GM12878 (cell line): ENCODE results near the gene TFRC. TPM values are rescaled to one million over a fixed set of nuclear protein-coding genes. Genes with fewer than 3 reads are reported as not detected.
A peak's percentile ranks its signal among the peaks of the same experiment; 100 is the strongest.

Experiments used
- ATAC-seq: fragments of 200-7000 bp; cut with Tn5 transposase; 3 replicates; pipeline ENCODE4 v1.9.1; 2020; ENCODE audit warnings: mild to moderate bottlenecking, moderate library complexity
- BruUV-seq: library from RNA; stranded (reverse); fragments of 400-500 nt; replicated peaks from 2 replicates; lab custom pipeline; 2021; lab: Mats Ljungman, UMichigan
- CTCF ChIA-PET: fragments of 300-600 bp; sonication (Branson Sonifier 250); formaldehyde crosslinking; extraction: SDS; loops from one replicate; lab custom pipeline; 2021; ENCODE audit warnings: inconsistent platforms; lab: Yijun Ruan, JAX
- POLR2A ChIA-PET: fragments of 350-600 bp; formaldehyde crosslinking; extraction: SDS; loops from one replicate; lab custom pipeline; 2021; ENCODE audit warnings: inconsistent platforms; lab: Charles Lee
- RAD21 ChIA-PET: fragments of 300-600 bp; sonication (Branson Sonifier 250); formaldehyde crosslinking; loops from one replicate; lab custom pipeline; 2023; ENCODE audit warnings: antibody characterized with exemption; ENCODE audit not compliant: unreplicated experiment; lab: Charles Lee
- SMC1A ChIA-PET: fragments of 300-600 bp; sonication (Branson Sonifier 250); formaldehyde crosslinking; loops from one replicate; lab custom pipeline; 2023; ENCODE audit not compliant: unreplicated experiment, uncharacterized antibody; lab: Charles Lee
- DNase-seq: peaks from one replicate; pipeline ENCODE4 v3.0.0-alpha.2; 2011; ENCODE audit warnings: low read depth, low spot score
- FAIRE-seq: peaks from 3 replicates; lab custom pipeline; 2011; peaks lifted over from hg19 to GRCh38; lab: Jason Lieb, UNC
- H2AFZ ChIP-seq: 2 replicates; pipeline ENCODE4 v1.6.0; 2011; ENCODE audit warnings: low read depth, low read length, control low read depth; ENCODE audit not compliant: control insufficient read depth
- H3K27ac ChIP-seq: 2 replicates; pipeline ENCODE4 v1.5.1; 2011; ENCODE audit warnings: control low read depth; ENCODE audit not compliant: control insufficient read depth, insufficient read depth
- H3K27me3 ChIP-seq, 2 experiments: replicated peaks in 1 of 2; 2 replicates each; pipeline versions ENCODE4 v1.6.0 to v1.6.1; 2011; ENCODE audit warnings: low read length in 1 of 2; ENCODE audit not compliant: control insufficient read depth in 2 of 2, insufficient read depth in 2 of 2
- H3K36me3 ChIP-seq, 2 experiments: 2 replicates each; pipeline ENCODE4 v1.5.1; 2011; ENCODE audit warnings: low read length in 1 of 2; ENCODE audit not compliant: control insufficient read depth in 2 of 2, insufficient read depth in 2 of 2
- H3K4me1 ChIP-seq: 2 replicates; pipeline ENCODE4 v1.6.1; 2011; ENCODE audit warnings: mild to moderate bottlenecking, low read length, moderate library complexity, mixed read lengths; ENCODE audit not compliant: control insufficient read depth, insufficient read depth
- H3K4me2 ChIP-seq: 2 replicates; pipeline ENCODE4 v1.6.0; 2011; ENCODE audit warnings: control low read depth; ENCODE audit not compliant: control insufficient read depth, insufficient read depth
- H3K4me3 ChIP-seq: fragments of 200-600 bp; sonication (generic); 2 replicates; pipeline ENCODE4 v1.5.1; 2016
- H3K79me2 ChIP-seq: 2 replicates; pipeline ENCODE4 v1.6.0; 2011; ENCODE audit warnings: low read length; ENCODE audit not compliant: control insufficient read depth, insufficient read depth
- H3K9ac ChIP-seq: 2 replicates; pipeline ENCODE4 v1.8.0; 2011; ENCODE audit warnings: low read length, control low read depth, mixed read lengths; ENCODE audit not compliant: control insufficient read depth, insufficient read depth
- H3K9me3 ChIP-seq: replicated peaks from 3 replicates; pipeline ENCODE4 v1.5.1; 2011; ENCODE audit warnings: mild to moderate bottlenecking, low read length; ENCODE audit not compliant: control insufficient read depth, insufficient read depth
- H4K20me1 ChIP-seq: 2 replicates; pipeline ENCODE4 v1.6.0; 2011; ENCODE audit not compliant: control insufficient read depth, insufficient read depth
- BHLHE40 ChIP-seq, 2 experiments: fragments of 450-650 bp in 1 of 2; IDR thresholded peaks; 2 replicates each; pipeline ENCODE4 v1.6.1; 2011 to 2017; ENCODE audit warnings: low read depth in 2 of 2, borderline replicate concordance in 1 of 2, improper control_type of control experiment in 1 of 2, low read length in 1 of 2, mild to moderate bottlenecking in 1 of 2
- EED ChIP-seq: sonication (generic); IDR thresholded peaks from 2 replicates; pipeline ENCODE4 v1.6.1; 2016; ENCODE audit warnings: antibody characterized with exemption, low read depth
- EZH2 ChIP-seq: IDR thresholded peaks from 2 replicates; pipeline ENCODE4 v1.6.1; 2012; ENCODE audit warnings: low read depth, mild to moderate bottlenecking, control low read depth, inconsistent platforms, low read length, borderline replicate concordance; ENCODE audit not compliant: control insufficient read depth
- FOS ChIP-seq: IDR thresholded peaks from 3 replicates; pipeline ENCODE4 v1.6.1; 2011; ENCODE audit warnings: borderline replicate concordance; ENCODE audit not compliant: insufficient read length; ENCODE audit errors: extremely low read depth
- HDAC2 ChIP-seq: fragments of 200-600 bp; sonication (generic); IDR thresholded peaks from 2 replicates; pipeline ENCODE4 v1.6.1; 2017
- MEF2A ChIP-seq: IDR thresholded peaks from 2 replicates; pipeline ENCODE4 v1.6.1; 2011; ENCODE audit warnings: low read depth, mild to moderate bottlenecking, low read length, moderate library complexity; ENCODE audit not compliant: insufficient read depth
- MEF2B ChIP-seq: fragments of 450-650 bp; IDR thresholded peaks from 2 replicates; pipeline ENCODE4 v1.6.1; 2018; ENCODE audit warnings: mild to moderate bottlenecking, moderate library complexity; ENCODE audit not compliant: partially characterized antibody, poor library complexity, severe bottlenecking
- MXI1 ChIP-seq: fragments of 150-350 bp; IDR thresholded peaks from 2 replicates; pipeline ENCODE4 v1.6.1; 2011; ENCODE audit warnings: low read depth, mild to moderate bottlenecking, inconsistent platforms, low read length, improper control_type of control experiment
- RUNX3 ChIP-seq: IDR thresholded peaks from 2 replicates; pipeline ENCODE4 v1.6.1; 2012; ENCODE audit warnings: low read length, inconsistent platforms
- SKIL ChIP-seq: fragments of 450-650 bp; IDR thresholded peaks from 2 replicates; pipeline ENCODE4 v1.6.1; 2017; ENCODE audit warnings: mild to moderate bottlenecking, low read depth, inconsistent platforms; ENCODE audit not compliant: poor library complexity, severe bottlenecking
- WGBS: methylation state at CpG from one replicate; pipeline ENCODE4 v1.1.6; 2016; ENCODE audit warnings: low lambda C conversion rate; ENCODE audit not compliant: insufficient replicate concordance, insufficient coverage; ENCODE audit errors: missing lambda C conversion rate; 5-methylcytosine and 5-hydroxymethylcytosine counted together
- in situ Hi-C: fragments of 300-500 bp; cut with MboI; formaldehyde crosslinking; loops from 9 replicates; pipeline ENCODE4 v1.14.3; 2018; ENCODE audit warnings: mixed read lengths
- intact Hi-C: fragments of 100-400 bp; cut with micrococcal nuclease; formaldehyde crosslinking; loops from one replicate; pipeline ENCODE4 v1.14.2; 2022; ENCODE audit not compliant: unreplicated experiment
- polyA plus RNA-seq, 11 experiments: library from polyadenylated mRNA; depleted of rRNA in 4 of 11; unstranded in 6 of 11; stranded (reverse) in 5 of 11; fragments of >200 nt; fragmentation: Nextera tagmentation in 4 of 11; fragmentation: Illumina TruSeq in 1 of 11; extraction: Ambion mirVana in 4 of 11; extraction: Trizol in 1 of 11; gene quantifications; 1 replicate in 1 of 11; 2 replicates in 10 of 11; pipeline versions ENCODE4 v1.2.1 to v1.2.3, GENCODE V29; 2011 to 2016; ENCODE audit warnings: inconsistent platforms in 2 of 11, missing spikeins in 2 of 11, low read depth in 1 of 11
- total RNA-seq, 4 experiments: library from RNA; depleted of rRNA in 3 of 4; stranded (reverse); fragments of >200 nt in 3 of 4; fragmentation: Illumina TruSeq in 1 of 4; extraction: Trizol in 1 of 4; gene quantifications; 2 replicates each; pipeline versions ENCODE4 v1.2.1 to v1.2.3, GENCODE V29; 2013 to 2021

Gene TFRC
- total and polyA plus RNA-seq, 10 of the 15 experiments (the other 5 are each of a cell fraction or from before 2014, with no cell fraction given), result 123 to 526 (median 316) TPM

- no peaks in the 10 kb centered on the region; the same call in 2 of the 3 replicates for H3K9me3 ChIP-seq
- POLR2A ChIA-PET, result interaction anchor here (0.6 to 1.1 kb wide), 3 partner anchors 8 to 50 kb away, joined by 3 to 6 read pairs (median 5); no protein-coding TSS in a partner anchor
- CTCF ChIA-PET, result interaction anchor here (1.1 kb wide), 1 partner anchor 58 kb away, joined by 3 read pairs; no protein-coding TSS in a partner anchor
- intact Hi-C loops (no loop called here), in situ Hi-C loops (no loop called here)
- ATAC-seq, result no peak
- no peak for DNase-seq
- TF ChIP-seq HDAC2, result no peak
- TF ChIP-seq RUNX3, result peak; percentile 34; the same call in 1 of the 2 replicates
- peak; percentile 15; the same call in 1 of the 2 replicates for TF ChIP-seq EED
- TF ChIP-seq EZH2, result no peak
- RAD21 ChIA-PET, result no interaction called here
- no peak for FAIRE-seq
- H3K79me2 ChIP-seq, result no peaks in the 10 kb centered on the region; the same call in 1 of the 2 replicates
- H3K4me3 ChIP-seq, result no peak overlapping the region
- H3K9ac ChIP-seq, result no peak overlapping the region
- H3K4me2 ChIP-seq, result no peak overlapping the region
- H2AFZ ChIP-seq, result peak overlapping the region; percentile 64
- 63% methylated on average over 14 of the region's 14 CpGs for WGBS
- no peak overlapping the region for H3K27ac ChIP-seq
- no peaks in the 10 kb centered on the region for H4K20me1 ChIP-seq
- H3K4me1 ChIP-seq, result peaks cover 45% of the 10 kb centered on the region
- no peaks in the 10 kb centered on the region for H3K36me3 ChIP-seq
- SMC1A ChIA-PET, result interaction anchor here (1.8 kb wide), 1 partner anchor 36 kb away, joined by 3 read pairs; no protein-coding TSS in a partner anchor
- no peaks in the 10 kb centered on the region for H3K27me3 ChIP-seq
- no TSS peak for BruUV-seq
Observed at GRCh38 chr3:196120291-196120951, 38.5 kb upstream of the TFRC start.

- FAIRE-seq (peak; percentile 31), ATAC-seq (peak; percentile 66), DNase-seq (no peak)
- intact Hi-C loops (loop anchor here (5.0 kb wide), 1 partner anchor 44 kb away; no protein-coding TSS in a partner anchor), in situ Hi-C loops (no loop called here)
- Histone ChIP-seq H3K9ac (no peak overlapping the region; the same call in 1 of the 2 replicates), H3K9me3 (no peaks in the 10 kb centered on the region), H3K79me2 (no peaks in the 10 kb centered on the region; the same call in 1 of the 2 replicates), H2AFZ (peak overlapping the region; percentile 91), H3K4me2 (peak overlapping the region; percentile 45), H3K4me3 (no peak overlapping the region), H3K27ac (peak overlapping the region; percentile 86), H3K36me3 (no peaks in the 10 kb centered on the region), H3K27me3 (no peaks in the 10 kb centered on the region), H3K4me1 (peaks cover 60% of the 10 kb centered on the region), H4K20me1 (no peaks in the 10 kb centered on the region)
- BruUV-seq, result no TSS peak
- POLR2A ChIA-PET, result interaction anchor here (0.6 to 3.9 kb wide), 21 partner anchors 9 to 74 kb away, joined by 3 to 40 read pairs (median 5); no protein-coding TSS in a partner anchor
- SMC1A ChIA-PET, result interaction anchor here (0.8 to 3.0 kb wide), 20 partner anchors 9 to 77 kb away, joined by 3 to 59 read pairs (median 8); no protein-coding TSS in a partner anchor
- CTCF ChIA-PET, result interaction anchor here (0.5 to 2.7 kb wide), 16 partner anchors 9 to 101 kb away, joined by 3 to 26 read pairs (median 6); no protein-coding TSS in a partner anchor
- under 1% methylated on average over 6 of the region's 6 CpGs for WGBS
- RAD21 ChIA-PET, result interaction anchor here (0.8 to 3.6 kb wide), 16 partner anchors 10 to 74 kb away, joined by 3 to 56 read pairs (median 10); no protein-coding TSS in a partner anchor
- TF ChIP-seq FOS, result no peak
- peak; percentile 77 for TF ChIP-seq SKIL
- TF ChIP-seq MEF2B, result peak; percentile 86
- peak; percentile 44; the same call in 1 of the 2 replicates for TF ChIP-seq MXI1
- peak; percentile 14 to 15; a peak in 1 of 4 replicates for TF ChIP-seq BHLHE40 (IDR thresholded peaks at IDR 0.05; ENCODE audit: borderline replicate concordance in 1 of 2, low read depth in 2 of 2, low read length in 1 of 2)
- TF ChIP-seq MEF2A, result peak; percentile 88
- peak; percentile 87 for TF ChIP-seq EED
Observed at GRCh38 chr3:196117809-196118208, 35.9 kb upstream of the TFRC start.
